Progenitor cell of endocrine pancreas (in vitro differentiated cells): ENCODE data around the gene TMEM61. TPM values are rescaled to one million over a fixed set of nuclear protein-coding genes. Genes with fewer than 3 reads are reported as not detected.

Source experiments
- DNase-seq: peaks from one replicate; pipeline ENCODE4 v3.0.0; 2021; ENCODE audit warnings: low spot score; ENCODE audit not compliant: unreplicated experiment
- H3K27ac Mint-ChIP-seq: 2 replicates; pipeline ENCODE4 v1.8.0; 2021; ENCODE audit warnings: mild to moderate bottlenecking, moderate library complexity, mixed read lengths
- H3K27me3 Mint-ChIP-seq: 2 replicates; pipeline ENCODE4 v1.8.0; 2021; ENCODE audit warnings: mixed read lengths
- H3K36me3 Mint-ChIP-seq: 2 replicates; pipeline ENCODE4 v1.8.0; 2022; ENCODE audit warnings: mixed read lengths; ENCODE audit not compliant: insufficient read depth
- H3K4me1 Mint-ChIP-seq: 2 replicates; pipeline ENCODE4 v1.8.0; 2021; ENCODE audit warnings: low read depth, mixed read lengths
- H3K4me3 Mint-ChIP-seq: 2 replicates; pipeline ENCODE4 v1.8.0; 2021; ENCODE audit warnings: low read depth, mild to moderate bottlenecking, moderate library complexity, mixed read lengths
- H3K9me3 Mint-ChIP-seq: 2 replicates; pipeline ENCODE4 v1.8.0; 2021; ENCODE audit warnings: low read depth, mixed read lengths
- total RNA-seq: library from RNA; stranded (reverse); gene quantifications from 2 replicates; pipeline ENCODE4 v1.2.1, GENCODE V29; 2021
- TF ChIP-seq, protein P1 (sequence below): fragments of 200-600 bp; sonication (generic); IDR thresholded peaks from one replicate; pipeline ENCODE4 v1.5.0; 2021; ENCODE audit warnings: antibody characterized with exemption, mild to moderate bottlenecking; ENCODE audit not compliant: unreplicated experiment

Gene TMEM61
- total RNA-seq, 1 donor from 2014 or later = 0.53 TPM

DNA sequence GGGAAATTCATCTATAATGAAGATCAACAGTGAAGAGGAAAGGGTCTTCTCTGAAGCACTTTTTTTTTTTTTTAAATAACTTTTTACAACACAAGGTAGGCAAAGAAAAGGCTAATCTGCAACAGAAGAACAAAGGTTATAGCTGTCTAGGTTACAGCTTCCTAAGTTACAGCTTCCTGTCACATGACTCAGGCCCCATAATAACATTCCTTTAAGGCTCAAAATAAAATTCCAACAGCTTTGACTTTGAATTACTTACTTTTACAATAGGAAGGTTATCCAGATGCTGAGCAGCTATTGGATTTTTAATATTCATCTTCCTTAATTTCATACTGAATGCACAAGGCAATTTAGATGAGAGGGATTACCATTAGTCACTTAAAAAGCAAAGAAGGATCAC, 40.4 kb upstream of the TMEM61 start:
- Mint-ChIP-seq H3K4me1 (peaks cover 2% of the 10 kb centered on the region), H3K27ac (no peak overlapping the region), H3K27me3 (peaks cover 24% of the 10 kb centered on the region), H3K4me3 (no peak overlapping the region), H3K9me3 (no peaks in the 10 kb centered on the region), H3K36me3 (no peaks in the 10 kb centered on the region)
- TF ChIP-seq, protein P1, sequence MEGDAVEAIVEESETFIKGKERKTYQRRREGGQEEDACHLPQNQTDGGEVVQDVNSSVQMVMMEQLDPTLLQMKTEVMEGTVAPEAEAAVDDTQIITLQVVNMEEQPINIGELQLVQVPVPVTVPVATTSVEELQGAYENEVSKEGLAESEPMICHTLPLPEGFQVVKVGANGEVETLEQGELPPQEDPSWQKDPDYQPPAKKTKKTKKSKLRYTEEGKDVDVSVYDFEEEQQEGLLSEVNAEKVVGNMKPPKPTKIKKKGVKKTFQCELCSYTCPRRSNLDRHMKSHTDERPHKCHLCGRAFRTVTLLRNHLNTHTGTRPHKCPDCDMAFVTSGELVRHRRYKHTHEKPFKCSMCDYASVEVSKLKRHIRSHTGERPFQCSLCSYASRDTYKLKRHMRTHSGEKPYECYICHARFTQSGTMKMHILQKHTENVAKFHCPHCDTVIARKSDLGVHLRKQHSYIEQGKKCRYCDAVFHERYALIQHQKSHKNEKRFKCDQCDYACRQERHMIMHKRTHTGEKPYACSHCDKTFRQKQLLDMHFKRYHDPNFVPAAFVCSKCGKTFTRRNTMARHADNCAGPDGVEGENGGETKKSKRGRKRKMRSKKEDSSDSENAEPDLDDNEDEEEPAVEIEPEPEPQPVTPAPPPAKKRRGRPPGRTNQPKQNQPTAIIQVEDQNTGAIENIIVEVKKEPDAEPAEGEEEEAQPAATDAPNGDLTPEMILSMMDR = no peak
- no peak for DNase-seq

- no peaks in the 10 kb centered on the region for H3K4me1 Mint-ChIP-seq
- no peaks in the 10 kb centered on the region for H3K36me3 Mint-ChIP-seq
- TF ChIP-seq, protein P1 = no peak
- H3K27ac Mint-ChIP-seq = no peak overlapping the region
- H3K27me3 Mint-ChIP-seq = peaks cover 24% of the 10 kb centered on the region
- H3K9me3 Mint-ChIP-seq = no peaks in the 10 kb centered on the region
- H3K4me3 Mint-ChIP-seq = no peak overlapping the region
- no peak for DNase-seq
These were observed 37.5 kb upstream of the TMEM61 start for GRCh38 chr1:54942976-54943375.

DNA sequence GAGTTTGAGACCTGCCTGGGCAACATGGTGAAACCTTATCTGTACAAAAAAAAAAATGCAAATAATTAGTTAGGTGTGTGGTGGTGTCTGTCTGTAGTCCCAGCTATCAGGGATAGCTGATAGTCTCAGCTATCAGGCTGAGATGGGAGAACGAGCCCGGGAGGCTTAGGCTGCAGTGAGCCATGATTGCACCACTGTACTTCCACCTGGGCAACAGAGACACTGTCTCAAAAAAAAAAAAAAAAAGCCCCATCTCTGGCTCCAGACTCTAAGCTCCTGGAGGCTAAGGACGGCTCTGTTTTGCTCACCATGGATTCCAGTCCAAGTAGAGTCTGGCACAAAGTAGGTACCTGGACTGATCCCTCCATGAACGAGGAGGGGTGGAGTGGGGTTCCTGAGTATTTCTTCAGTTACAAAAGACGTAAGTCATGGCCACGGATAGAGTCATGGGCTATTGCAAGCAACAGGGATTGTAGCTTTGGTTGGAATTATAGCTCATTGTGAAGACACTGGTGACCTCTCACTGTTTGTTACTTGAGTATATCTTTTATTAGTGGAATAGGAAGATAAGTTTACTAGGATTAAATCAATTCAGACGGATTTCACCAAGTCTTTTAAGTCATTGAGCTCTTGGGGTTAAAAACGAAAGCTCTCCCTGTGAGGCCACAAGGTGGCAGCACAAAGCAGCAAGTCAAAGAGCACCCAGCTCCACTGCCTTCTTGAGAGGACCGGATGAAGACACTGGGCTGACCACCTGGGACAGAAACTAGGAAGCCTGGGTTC, 35.6 kb upstream of the TMEM61 start:
- Mint-ChIP-seq H3K27me3 (peaks cover 21% of the 10 kb centered on the region), H3K4me1 (no peaks in the 10 kb centered on the region), H3K9me3 (no peaks in the 10 kb centered on the region), H3K27ac (no peak overlapping the region), H3K36me3 (no peaks in the 10 kb centered on the region), H3K4me3 (no peak overlapping the region)
- peak; percentile 56 for DNase-seq
- TF ChIP-seq, protein P1 = peak; percentile 84

- Mint-ChIP-seq H3K27ac (no peak overlapping the region), H3K27me3 (peaks cover 21% of the 10 kb centered on the region), H3K4me1 (peaks cover 3% of the 10 kb centered on the region), H3K36me3 (no peaks in the 10 kb centered on the region), H3K9me3 (no peaks in the 10 kb centered on the region), H3K4me3 (no peak overlapping the region)
- no peak for DNase-seq
- TF ChIP-seq, protein P1 = no peak
These were observed 35.0 kb upstream of the TMEM61 start for GRCh38 chr1:54945393-54945936.

GRCh38 chr1:54947540-54947939, 32.9 kb upstream of the TMEM61 start:
- H3K4me1 Mint-ChIP-seq = peaks cover 12% of the 10 kb centered on the region
- H3K4me3 Mint-ChIP-seq = no peak overlapping the region
- DNase-seq = no peak
- no peaks in the 10 kb centered on the region for H3K9me3 Mint-ChIP-seq
- peaks cover 12% of the 10 kb centered on the region for H3K27me3 Mint-ChIP-seq
- H3K27ac Mint-ChIP-seq = no peak overlapping the region
- H3K36me3 Mint-ChIP-seq = no peaks in the 10 kb centered on the region
- TF ChIP-seq, protein P1 = no peak
